Measurements from ENCODE around the gene HOMEZ. TPM values are rescaled to one million over a fixed set of nuclear protein-coding genes. Genes with fewer than 3 reads are reported as not detected.

The HOMEZ gene
- total RNA-seq, 2 donors from 2014 or later = 23.8 to 32.0 TPM

- H3K9ac ChIP-seq (ENCODE audit: extremely low read depth, low read length, poor library complexity, severe bottlenecking) = no peak overlapping the region
- DNase-seq = peak; percentile 77
- H3K27ac Mint-ChIP-seq = peak overlapping the region; percentile 87
- H3K36me3 ChIP-seq (ENCODE audit: control insufficient read depth, insufficient read depth, low read length) = no peaks in the 10 kb centered on the region
- H3K4me1 Mint-ChIP-seq = peaks cover 4% of the 10 kb centered on the region
- H3K4me1 ChIP-seq (ENCODE audit: control insufficient read depth, insufficient read depth, low read length) = no peaks in the 10 kb centered on the region
- H3K9me3 Mint-ChIP-seq = no peaks in the 10 kb centered on the region
- TF ChIP-seq CTCF (conservative IDR thresholded peaks at IDR 0.05) = no peak
- no peak overlapping the region for H3K27ac ChIP-seq (ENCODE audit: low read depth, low read length)
- no peaks in the 10 kb centered on the region for H3K27me3 ChIP-seq (ENCODE audit: control insufficient read depth, insufficient read depth, low read length, poor library complexity, severe bottlenecking)
- H3K4me3 Mint-ChIP-seq = no peak overlapping the region
- no peaks in the 10 kb centered on the region for H3K36me3 Mint-ChIP-seq (ENCODE audit: low read depth)
- 44% methylated on average over 2 of the region's 3 CpGs; no CpG with 5 or more reads in 1 of the 2 experiments for WGBS, 2 experiments (ENCODE audit: insufficient coverage in 1 of 2, insufficient read length in 1 of 2)
- no peaks in the 10 kb centered on the region for H3K27me3 Mint-ChIP-seq (ENCODE audit: insufficient read depth)
- no peaks in the 10 kb centered on the region for H3K9me3 ChIP-seq (ENCODE audit: control insufficient read depth, low read length)
- H3K4me3 ChIP-seq (ENCODE audit: low read length) = no peak overlapping the region
Observed at GRCh38 chr14:23252006-23252405, 33.9 kb downstream of the HOMEZ start.

GRCh38 chr14:23249824-23250223 lies 36.1 kb downstream of the HOMEZ start:
- Mint-ChIP-seq H3K4me3 (no peak overlapping the region), H3K27ac (no peak overlapping the region), H3K9me3 (no peaks in the 10 kb centered on the region), H3K27me3 (ENCODE audit: insufficient read depth) (no peaks in the 10 kb centered on the region), H3K4me1 (no peaks in the 10 kb centered on the region), H3K36me3 (ENCODE audit: low read depth) (no peaks in the 10 kb centered on the region)
- H3K27me3 ChIP-seq (ENCODE audit: control insufficient read depth, insufficient read depth, low read length, poor library complexity, severe bottlenecking) = no peaks in the 10 kb centered on the region
- 88 to 89% methylated on average over 5 to 6 of the region's 6 CpGs for WGBS, 2 experiments (ENCODE audit: insufficient coverage in 1 of 2, insufficient read length in 1 of 2)
- H3K27ac ChIP-seq (ENCODE audit: low read depth, low read length) = no peak overlapping the region
- H3K4me3 ChIP-seq (ENCODE audit: low read length) = no peak overlapping the region
- no peak for DNase-seq
- no peak for TF ChIP-seq CTCF (conservative IDR thresholded peaks at IDR 0.05)
- H3K36me3 ChIP-seq (ENCODE audit: control insufficient read depth, insufficient read depth, low read length) = no peaks in the 10 kb centered on the region
- H3K9ac ChIP-seq (ENCODE audit: extremely low read depth, low read length, poor library complexity, severe bottlenecking) = no peak overlapping the region
- no peaks in the 10 kb centered on the region for H3K9me3 ChIP-seq (ENCODE audit: control insufficient read depth, low read length)
- H3K4me1 ChIP-seq (ENCODE audit: control insufficient read depth, insufficient read depth, low read length) = no peaks in the 10 kb centered on the region

- H3K27me3 Mint-ChIP-seq (ENCODE audit: insufficient read depth) = no peaks in the 10 kb centered on the region
- H3K9me3 ChIP-seq (ENCODE audit: control insufficient read depth, low read length) = no peaks in the 10 kb centered on the region
- no peaks in the 10 kb centered on the region for H3K36me3 Mint-ChIP-seq (ENCODE audit: low read depth)
- TF ChIP-seq CTCF (conservative IDR thresholded peaks at IDR 0.05) = no peak
- peaks cover 3% of the 10 kb centered on the region for H3K4me1 Mint-ChIP-seq
- no peaks in the 10 kb centered on the region for H3K4me1 ChIP-seq (ENCODE audit: control insufficient read depth, insufficient read depth, low read length)
- H3K4me3 ChIP-seq (ENCODE audit: low read length) = no peak overlapping the region
- H3K4me3 Mint-ChIP-seq = no peak overlapping the region
- no peaks in the 10 kb centered on the region for H3K36me3 ChIP-seq (ENCODE audit: control insufficient read depth, insufficient read depth, low read length)
- H3K9me3 Mint-ChIP-seq = no peaks in the 10 kb centered on the region
- H3K27ac ChIP-seq (ENCODE audit: low read depth, low read length) = no peak overlapping the region
- H3K27me3 ChIP-seq (ENCODE audit: control insufficient read depth, insufficient read depth, low read length, poor library complexity, severe bottlenecking) = no peaks in the 10 kb centered on the region
- DNase-seq = no peak
- no peak overlapping the region for H3K27ac Mint-ChIP-seq
- WGBS, 2 experiments (ENCODE audit: insufficient coverage in 1 of 2, insufficient read length in 1 of 2) = 93 to 98% methylated on average over 3 to 7 of the region's 7 CpGs
- no peak overlapping the region for H3K9ac ChIP-seq (ENCODE audit: extremely low read depth, low read length, poor library complexity, severe bottlenecking)
Observed at GRCh38 chr14:23248601-23249000, 37.3 kb downstream of the HOMEZ start.

All from endodermal cell (in vitro differentiated cells).